NCI-H510A treated with DMSO at 0.1 percent for 48 hours (cell line): Measurements from ENCODE around the gene FOXD4L6.
"Not testable (repeated sequence)": the region's sequence is repeated elsewhere in the genome, so short reads cannot be mapped to it uniquely, and the experiment has no call there.

Source experiments
- DNase-seq: peaks from one replicate; lab custom pipeline; 2025; lab: John Stamatoyannopoulos, UW

FOXD4L6 gene

GRCh38 chr9:41100508-41100907, 28.0 kb downstream of the FOXD4L6 start:
- not testable (repeated sequence) for DNase-seq

GRCh38 chr9:41098759-41099158, 29.7 kb downstream of the FOXD4L6 start:
- DNase-seq: not testable (repeated sequence)

- not testable (repeated sequence) for DNase-seq
Observed at GRCh38 chr9:41095060-41095459, 33.4 kb downstream of the FOXD4L6 start.

- not testable (repeated sequence) for DNase-seq
Observed at GRCh38 chr9:41094010-41094773, 34.3 kb downstream of the FOXD4L6 start.

- not testable (repeated sequence) for DNase-seq
Observed at GRCh38 chr9:41090922-41091321, 37.6 kb downstream of the FOXD4L6 start.

GRCh38 chr9:41090386-41090785, 38.1 kb downstream of the FOXD4L6 start:
- not testable (repeated sequence) for DNase-seq

GRCh38 chr9:41088450-41089059, 39.9 kb downstream of the FOXD4L6 start:
- DNase-seq: not testable (repeated sequence)

- not testable (repeated sequence) for DNase-seq
Observed at GRCh38 chr9:41087929-41088328, 40.6 kb downstream of the FOXD4L6 start.

GRCh38 chr9:41087157-41087780, 41.2 kb downstream of the FOXD4L6 start:
- DNase-seq: not testable (repeated sequence)

GRCh38 chr9:41086685-41087084, 41.8 kb downstream of the FOXD4L6 start:
- not testable (repeated sequence) for DNase-seq

GRCh38 chr9:41086215-41086614, 42.3 kb downstream of the FOXD4L6 start:
- DNase-seq: not testable (repeated sequence)

- DNase-seq: not testable (repeated sequence)
Observed at GRCh38 chr9:41082358-41082757, 46.1 kb downstream of the FOXD4L6 start.

GRCh38 chr9:41079464-41079863, 49.0 kb downstream of the FOXD4L6 start:
- DNase-seq: not testable (repeated sequence)

GRCh38 chr9:41077586-41077985, 50.9 kb downstream of the FOXD4L6 start:
- DNase-seq: not testable (repeated sequence)
